Raji (cell line): ENCODE results near the gene RSPH4A.

Source experiments
- POLR2A ChIP-seq: IDR thresholded peaks from 2 replicates; pipeline ENCODE4 v1.6.1; 2011; ENCODE audit warnings: low read depth, low read length, control low read depth; ENCODE audit not compliant: insufficient read depth

RSPH4A gene

GRCh38 chr6:116615937-116616736 lies at the start of gene RSPH4A:
Gene RSPH4A (plus strand): TSS chr6:116616479. CDS start chr6:116616624, 145 bp downstream.
- no peak for TF ChIP-seq POLR2A

GRCh38 chr6:116568111-116568510 lies 48.2 kb upstream of the RSPH4A start:
- no peak for TF ChIP-seq POLR2A

- TF ChIP-seq POLR2A, result no peak; the same call in 1 of the 2 replicates
Measured at GRCh38 chr6:116568821-116569755, 47.2 kb upstream of the RSPH4A start.

DNA sequence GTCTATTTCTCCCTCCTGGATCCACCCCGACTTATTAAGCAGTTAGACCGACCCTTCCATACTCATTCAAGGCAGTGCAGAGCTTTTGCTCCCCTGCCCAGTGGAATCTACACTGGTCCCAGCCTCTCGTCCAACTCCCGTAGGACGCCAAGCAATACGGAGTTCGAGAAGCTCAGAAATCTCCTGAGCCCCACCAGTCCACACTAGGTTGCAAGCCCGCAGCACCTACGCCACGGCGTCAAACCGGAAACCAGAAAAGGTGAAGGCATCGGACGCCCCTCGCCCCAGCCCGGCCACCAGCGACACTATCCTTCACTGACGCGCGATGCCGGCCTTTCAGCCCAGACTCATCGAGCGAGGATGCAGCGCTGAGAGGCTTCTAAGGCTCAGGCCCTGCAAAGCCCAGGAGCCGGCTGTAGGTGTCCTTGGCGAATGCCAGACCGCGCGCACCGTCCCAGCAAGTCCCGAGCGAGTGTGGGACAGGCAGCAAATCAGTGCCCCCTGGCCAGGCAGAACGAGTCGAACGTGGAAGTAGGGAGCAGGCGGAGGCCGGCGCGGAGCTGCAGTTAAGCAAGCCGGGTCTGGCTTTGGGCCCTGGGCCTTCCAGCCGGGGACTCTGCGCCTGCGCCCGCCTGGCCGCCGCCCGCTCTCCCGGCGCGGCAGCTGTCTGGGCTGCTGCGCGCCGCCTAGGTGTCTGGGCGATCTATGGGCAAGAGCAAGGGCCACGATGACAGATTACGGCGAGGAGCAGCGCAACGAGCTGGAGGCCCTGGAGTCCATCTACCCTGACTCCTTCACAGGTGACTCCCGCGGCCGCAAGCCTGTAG lies 45.2 kb upstream of the RSPH4A start, which contains the start of gene RWDD1:
Gene RWDD1 (plus strand): TSS at position 649 of the 827 bp plus-strand sequence. CDS start 79 bp downstream, at position 728.
- TF ChIP-seq POLR2A, result peak; percentile 82

- TF ChIP-seq POLR2A, result no peak
Measured at GRCh38 chr6:116571683-116572000, 44.6 kb upstream of the RSPH4A start.

DNA sequence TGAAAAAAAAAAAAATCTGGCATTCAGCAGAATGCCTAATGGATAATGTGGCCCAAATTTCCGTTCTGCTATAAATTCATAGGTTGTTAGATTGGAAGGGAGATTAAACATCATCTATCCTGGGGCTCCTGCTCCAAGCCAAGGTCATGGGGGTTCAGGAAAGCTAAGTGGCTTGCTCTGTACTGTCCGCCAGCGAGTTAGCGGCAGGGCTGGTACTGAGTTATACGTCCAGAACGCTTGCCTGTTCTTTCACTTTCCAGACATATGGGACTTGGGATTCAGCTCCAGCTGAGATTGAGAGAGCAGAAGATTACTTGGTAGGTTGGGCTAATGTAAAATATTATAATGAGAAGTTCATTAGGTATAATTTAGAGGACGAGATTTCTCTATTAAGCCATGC lies 44.1 kb upstream of the RSPH4A start:
- no peak for TF ChIP-seq POLR2A

DNA sequence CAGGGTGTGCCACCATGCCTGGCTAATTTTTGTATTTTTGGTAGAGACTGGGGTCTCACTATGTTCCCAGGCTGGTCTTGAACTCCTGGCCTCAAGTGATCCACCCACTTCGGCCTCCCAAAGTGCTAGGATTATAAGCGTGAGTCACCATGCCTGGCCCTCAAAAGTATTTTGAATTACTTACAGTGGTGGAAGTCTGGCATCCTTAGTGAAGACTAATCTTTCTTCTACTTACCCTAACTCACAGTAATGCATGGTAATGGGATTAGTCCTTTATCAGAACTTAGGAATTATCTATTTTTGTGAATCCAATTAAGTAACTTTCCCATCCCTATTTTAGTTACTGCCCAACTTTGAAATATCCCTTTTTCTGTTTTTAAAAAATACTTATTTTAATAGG lies 41.1 kb upstream of the RSPH4A start:
- TF ChIP-seq POLR2A, result no peak

- TF ChIP-seq POLR2A, result no peak
Measured at GRCh38 chr6:116577486-116577885, 38.8 kb upstream of the RSPH4A start.

GRCh38 chr6:116578335-116578734 lies 37.9 kb upstream of the RSPH4A start:
- no peak for TF ChIP-seq POLR2A

DNA sequence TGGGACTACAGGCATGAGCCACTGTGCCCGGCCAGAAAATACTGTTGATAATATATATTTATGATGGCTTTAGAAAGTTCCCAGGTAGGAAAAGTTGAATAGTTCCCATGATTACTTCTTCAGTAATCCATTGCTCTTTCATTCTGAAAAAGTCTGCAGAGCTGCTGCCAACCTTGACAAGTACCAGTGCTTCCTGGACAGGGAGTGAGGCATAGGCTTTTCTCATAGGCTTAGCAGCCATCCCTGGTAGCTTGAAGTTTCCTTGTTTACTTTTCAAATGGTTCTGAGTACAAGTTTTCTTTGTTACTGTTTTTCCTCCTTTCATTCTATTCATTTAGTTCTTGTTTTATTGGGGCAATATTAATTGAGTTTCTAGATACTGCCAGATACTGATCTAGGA lies 37.1 kb upstream of the RSPH4A start:
- TF ChIP-seq POLR2A, result no peak

GRCh38 chr6:116580198-116580597 lies 36.1 kb upstream of the RSPH4A start:
- no peak for TF ChIP-seq POLR2A

DNA sequence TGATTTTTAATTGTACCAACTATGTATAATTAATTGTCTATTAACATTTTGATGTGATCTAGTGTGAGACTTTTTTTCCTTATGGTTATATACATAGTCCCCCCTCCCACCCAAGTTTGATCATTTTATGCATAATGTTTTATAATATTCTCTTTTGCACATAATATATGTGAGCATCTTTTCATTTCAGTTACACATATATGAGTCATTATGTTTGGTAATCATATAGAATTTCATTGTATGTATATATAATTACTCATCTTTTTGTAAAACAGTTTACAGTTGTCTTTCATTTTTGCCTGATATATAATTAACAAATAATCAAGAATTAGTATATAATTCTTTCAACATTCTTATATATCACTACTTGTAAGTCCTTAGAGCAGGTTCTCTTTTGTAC lies 30.0 kb upstream of the RSPH4A start:
- TF ChIP-seq POLR2A, result no peak

- TF ChIP-seq POLR2A, result no peak
Measured at GRCh38 chr6:116586738-116587137, 29.5 kb upstream of the RSPH4A start.

- TF ChIP-seq POLR2A, result no peak
Measured at GRCh38 chr6:116595247-116595646, 21.0 kb upstream of the RSPH4A start.

GRCh38 chr6:116596815-116597214 lies 19.5 kb upstream of the RSPH4A start:
- no peak for TF ChIP-seq POLR2A
